ENCODE data around the gene TIMP1. TPM values are rescaled to one million over a fixed set of nuclear protein-coding genes. Genes with fewer than 3 reads are reported as not detected.

The TIMP1 gene
- total RNA-seq, 1 donor = 331 TPM

DNA sequence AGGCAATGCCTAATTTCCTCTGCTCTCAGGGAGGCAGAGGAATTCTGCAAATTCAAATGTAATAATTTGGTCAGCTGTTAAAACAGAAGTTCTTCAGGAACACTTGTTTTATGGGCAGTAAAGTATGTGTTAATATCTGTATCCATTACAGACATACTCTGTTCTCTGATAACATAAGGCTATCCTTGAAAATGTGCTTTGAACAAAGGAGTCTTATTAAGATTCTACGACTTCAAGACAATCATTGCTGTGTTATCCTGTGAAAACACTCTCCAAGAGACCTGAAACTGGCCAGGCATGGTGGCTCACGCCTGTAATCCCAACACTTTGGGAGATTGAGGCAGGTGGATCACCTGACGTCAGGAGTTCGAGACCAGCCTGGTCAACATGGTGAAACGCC is 49.4 kb downstream of the TIMP1 start:
- TF ChIP-seq, protein P1, sequence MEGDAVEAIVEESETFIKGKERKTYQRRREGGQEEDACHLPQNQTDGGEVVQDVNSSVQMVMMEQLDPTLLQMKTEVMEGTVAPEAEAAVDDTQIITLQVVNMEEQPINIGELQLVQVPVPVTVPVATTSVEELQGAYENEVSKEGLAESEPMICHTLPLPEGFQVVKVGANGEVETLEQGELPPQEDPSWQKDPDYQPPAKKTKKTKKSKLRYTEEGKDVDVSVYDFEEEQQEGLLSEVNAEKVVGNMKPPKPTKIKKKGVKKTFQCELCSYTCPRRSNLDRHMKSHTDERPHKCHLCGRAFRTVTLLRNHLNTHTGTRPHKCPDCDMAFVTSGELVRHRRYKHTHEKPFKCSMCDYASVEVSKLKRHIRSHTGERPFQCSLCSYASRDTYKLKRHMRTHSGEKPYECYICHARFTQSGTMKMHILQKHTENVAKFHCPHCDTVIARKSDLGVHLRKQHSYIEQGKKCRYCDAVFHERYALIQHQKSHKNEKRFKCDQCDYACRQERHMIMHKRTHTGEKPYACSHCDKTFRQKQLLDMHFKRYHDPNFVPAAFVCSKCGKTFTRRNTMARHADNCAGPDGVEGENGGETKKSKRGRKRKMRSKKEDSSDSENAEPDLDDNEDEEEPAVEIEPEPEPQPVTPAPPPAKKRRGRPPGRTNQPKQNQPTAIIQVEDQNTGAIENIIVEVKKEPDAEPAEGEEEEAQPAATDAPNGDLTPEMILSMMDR (IDR thresholded peaks at IDR 0.05; ENCODE audit: insufficient read depth, low read depth, low read length) = no peak
- DNase-seq (ENCODE audit: low read depth) = no peak

DNA sequence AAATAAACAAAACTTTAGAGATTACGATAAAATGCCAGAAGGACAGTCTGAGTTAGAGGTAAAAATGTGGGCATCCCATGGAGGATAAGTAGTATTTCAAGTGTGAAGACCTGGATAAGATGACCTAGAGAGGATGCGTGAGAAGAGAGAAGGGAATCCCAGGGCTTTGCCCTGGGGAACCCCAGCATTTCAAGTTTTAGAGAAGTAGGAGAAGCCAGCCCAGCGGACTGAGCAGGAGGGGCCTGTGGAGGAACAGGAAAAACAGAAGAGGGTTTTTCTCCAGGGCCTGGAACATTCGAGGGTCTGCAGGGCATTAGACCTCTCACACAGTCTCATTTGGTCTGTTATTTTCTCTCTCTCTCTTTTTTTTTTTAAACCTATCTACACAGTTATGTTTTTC is 50.4 kb downstream of the TIMP1 start:
- DNase-seq (ENCODE audit: low read depth) = no peak
- TF ChIP-seq, protein P1 (IDR thresholded peaks at IDR 0.05; ENCODE audit: insufficient read depth, low read depth, low read length) = no peak
- no peak overlapping the region for H3K4me3 ChIP-seq (ENCODE audit: low read depth, low read length)

More for the DNA sequence above, 49.4 kb downstream of the TIMP1 start:
- no peak overlapping the region for H3K4me3 ChIP-seq (ENCODE audit: low read depth, low read length)

DNA sequence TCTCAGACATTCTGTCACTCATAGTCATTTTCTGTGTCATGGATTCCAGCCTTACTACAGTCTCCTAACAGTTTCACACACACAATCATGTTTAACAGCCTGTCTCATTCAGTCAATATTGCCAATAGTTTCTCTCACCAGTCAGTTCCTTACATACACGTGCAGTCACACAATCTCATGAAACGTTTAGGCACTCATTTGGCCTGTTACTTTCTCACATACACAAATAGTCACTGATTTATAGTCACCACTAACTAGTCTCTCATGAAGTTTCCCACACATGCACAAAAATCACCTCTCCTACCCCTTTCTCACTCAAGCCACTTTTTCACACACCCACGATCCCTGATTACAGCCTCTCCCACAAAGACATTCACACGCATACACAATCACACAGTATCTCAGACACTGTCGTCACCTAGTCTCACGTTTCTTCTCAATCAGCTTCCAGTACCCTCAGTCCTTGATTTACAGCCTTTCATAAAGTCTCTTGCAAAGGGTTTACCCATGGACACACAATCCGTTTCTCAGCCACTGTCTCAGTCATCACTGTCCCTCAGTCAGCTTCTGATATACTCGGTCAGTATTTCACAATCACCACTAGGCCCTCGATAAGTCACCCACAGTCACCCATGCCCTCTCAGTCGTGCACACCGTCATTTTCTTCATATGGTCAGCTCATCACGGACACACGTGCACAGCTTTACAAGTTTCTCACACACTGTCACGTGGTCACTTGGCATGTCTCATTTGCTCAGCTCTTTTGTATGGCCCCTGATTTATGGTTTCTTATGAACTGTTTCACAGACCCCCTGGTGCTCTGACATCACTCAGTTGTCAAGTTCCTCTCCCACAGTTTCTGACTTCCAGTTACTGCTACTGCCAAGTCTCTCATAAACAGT is 51.7 kb downstream of the TIMP1 start:
- peak; percentile 12 for DNase-seq (ENCODE audit: low read depth)
- no peak overlapping the region for H3K4me3 ChIP-seq (ENCODE audit: low read depth, low read length)
- TF ChIP-seq, protein P1 (IDR thresholded peaks at IDR 0.05; ENCODE audit: insufficient read depth, low read depth, low read length) = no peak

DNA sequence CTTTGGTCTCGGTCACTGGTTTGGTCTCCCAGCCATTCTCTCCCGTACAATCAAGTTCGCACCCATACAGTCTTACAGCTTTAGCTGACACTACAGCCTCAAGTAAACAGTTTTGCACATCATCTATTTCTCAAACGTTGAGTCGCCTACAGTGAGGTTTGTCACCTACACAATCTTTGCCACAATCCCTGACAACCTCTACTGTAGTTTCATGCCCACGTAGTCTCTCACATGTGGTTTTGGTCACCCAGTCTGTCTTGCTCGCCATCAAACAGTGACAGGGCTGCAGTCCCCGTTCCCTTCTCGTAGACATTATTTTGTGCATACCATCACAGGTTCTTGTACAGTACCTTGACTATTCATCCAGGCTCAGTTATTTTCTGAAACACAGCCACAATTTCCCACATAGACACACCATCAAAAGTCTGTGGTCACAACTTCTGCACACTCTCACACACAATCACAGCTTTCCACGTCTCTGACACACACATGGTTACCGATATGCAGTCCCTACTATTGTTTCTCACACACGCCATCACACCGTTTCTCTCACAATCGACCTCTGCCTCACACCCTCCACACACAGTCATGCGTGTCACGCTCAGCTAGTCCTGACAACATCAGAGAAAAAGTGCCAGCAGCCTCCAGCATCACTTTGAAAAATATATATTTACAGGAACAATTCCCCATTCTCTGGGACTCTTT is 52.8 kb downstream of the TIMP1 start:
- DNase-seq (ENCODE audit: low read depth) = no peak
- TF ChIP-seq, protein P1 (IDR thresholded peaks at IDR 0.05; ENCODE audit: insufficient read depth, low read depth, low read length) = no peak
- H3K4me3 ChIP-seq (ENCODE audit: low read depth, low read length) = no peak overlapping the region

Small RNA genes within 50 kb of the gene (small RNA-seq; reads per million reads assigned to genes)
- not detected for gene MIR4769

Other genes with a start within 250 kb of the TIMP1 start
- under 0.01 TPM in 2 replicates for gene ZNF157, start 211.9 kb upstream of the TIMP1 start, total RNA-seq
- 7.7 and 12.5 TPM in 2 replicates for gene ZNF41, start 99.2 kb upstream of the TIMP1 start, total RNA-seq
- 17.4 and 23.3 TPM in 2 replicates for gene ARAF, start 21.2 kb upstream of the TIMP1 start, total RNA-seq
- gene SYN1, start 37.4 kb downstream of the TIMP1 start, total RNA-seq = 0.32 TPM in 1 of 2 replicates, not detected in the other
- under 0.01 and 0.32 TPM in 2 replicates for gene CFP, start 47.5 kb downstream of the TIMP1 start, total RNA-seq
- 21.2 and 22.5 TPM in 2 replicates for gene ELK1, start 68.1 kb downstream of the TIMP1 start, total RNA-seq
- 91.5 and 101 TPM in 2 replicates for gene UXT, start 76.7 kb downstream of the TIMP1 start, total RNA-seq